ENCODE measurements around the gene ABHD12. TPM values are rescaled to one million over a fixed set of nuclear protein-coding genes. Genes with fewer than 3 reads are reported as not detected.

Gene ABHD12
- total RNA-seq, 4 donors from 2014 or later = 11.9 to 18.4 (median 13.8) TPM

- Histone ChIP-seq H3K9me3 (no peaks in the 10 kb centered on the region), H3K4me3 (no peak overlapping the region), H3K4me1 (no peaks in the 10 kb centered on the region), H3K27ac (no peak overlapping the region), H3K27me3 (no peaks in the 10 kb centered on the region), H3K36me3 (no peaks in the 10 kb centered on the region)
- DNase-seq (no peak), ATAC-seq (no peak)
- intact Hi-C loops (cut with DNase I; ENCODE audit: low total_unique reads) (no loop called here), in situ Hi-C loops (cut with MboI; ENCODE audit: low sequenced_read_pairs in 4 of 4) (loop anchor here in 1 of 4 donors (25.0 kb wide), 1 partner anchor 94 kb away; no protein-coding TSS in a partner anchor)
- no peak for TF ChIP-seq POLR2A (IDR thresholded peaks at IDR 0.05)
- no peak for TF ChIP-seq CTCF (IDR thresholded peaks at IDR 0.05 in 4 of 5, conservative IDR thresholded peaks at IDR 0.05 in 1 of 5)
These were observed 22.1 kb downstream of the ABHD12 start for GRCh38 chr20:25368526-25368925.

GRCh38 chr20:25364879-25365699, 25.5 kb downstream of the ABHD12 start:
- Histone ChIP-seq H3K4me3 (no peak overlapping the region), H3K36me3 (no peaks in the 10 kb centered on the region), H3K4me1 (no peaks in the 10 kb centered on the region), H3K27me3 (no peaks in the 10 kb centered on the region), H3K27ac (no peak overlapping the region), H3K9me3 (no peaks in the 10 kb centered on the region)
- TF ChIP-seq CTCF (IDR thresholded peaks at IDR 0.05 in 4 of 5, conservative IDR thresholded peaks at IDR 0.05 in 1 of 5) = no peak
- TF ChIP-seq POLR2A (IDR thresholded peaks at IDR 0.05) = no peak
- intact Hi-C loops (cut with DNase I; ENCODE audit: low total_unique reads) (no loop called here), in situ Hi-C loops (cut with MboI; ENCODE audit: low sequenced_read_pairs in 4 of 4) (loop anchor here in 1 of 4 donors (25.0 kb wide), 1 partner anchor 97 kb away; no protein-coding TSS in a partner anchor)
- ATAC-seq = no peak
- no peak for DNase-seq

- ATAC-seq (no peak), DNase-seq (no peak)
- Histone ChIP-seq H3K4me1 (no peaks in the 10 kb centered on the region), H3K4me3 (no peak overlapping the region), H3K36me3 (no peaks in the 10 kb centered on the region), H3K27ac (no peak overlapping the region), H3K9me3 (no peaks in the 10 kb centered on the region), H3K27me3 (no peaks in the 10 kb centered on the region)
- intact Hi-C loops (cut with DNase I; ENCODE audit: low total_unique reads) = no loop called here
- TF ChIP-seq CTCF (IDR thresholded peaks at IDR 0.05 in 4 of 5, conservative IDR thresholded peaks at IDR 0.05 in 1 of 5) (no peak), POLR2A (IDR thresholded peaks at IDR 0.05) (no peak)
- in situ Hi-C loops (cut with MboI; ENCODE audit: low sequenced_read_pairs in 4 of 4) = loop anchor here in 1 of 4 donors (25.0 kb wide), 1 partner anchor 98 kb away; no protein-coding TSS in a partner anchor
These were observed 26.4 kb downstream of the ABHD12 start for GRCh38 chr20:25364180-25364788.

GRCh38 chr20:25361287-25361683, 29.4 kb downstream of the ABHD12 start:
- DNase-seq (no peak), ATAC-seq (no peak)
- Histone ChIP-seq H3K27ac (no peak overlapping the region), H3K27me3 (no peaks in the 10 kb centered on the region), H3K9me3 (no peaks in the 10 kb centered on the region), H3K4me3 (no peak overlapping the region), H3K4me1 (no peaks in the 10 kb centered on the region), H3K36me3 (no peaks in the 10 kb centered on the region)
- in situ Hi-C loops (cut with MboI; ENCODE audit: low sequenced_read_pairs in 4 of 4) = loop anchor here in 1 of 4 donors (25.0 kb wide), 1 partner anchor 101 kb away; no protein-coding TSS in a partner anchor
- intact Hi-C loops (cut with DNase I; ENCODE audit: low total_unique reads) = no loop called here
- TF ChIP-seq CTCF (IDR thresholded peaks at IDR 0.05 in 4 of 5, conservative IDR thresholded peaks at IDR 0.05 in 1 of 5) (no peak), POLR2A (IDR thresholded peaks at IDR 0.05) (no peak)
